ENCODE data around the gene CDH23. TPM values are rescaled to one million over a fixed set of nuclear protein-coding genes. Genes with fewer than 3 reads are reported as not detected.

CDH23 gene
- total RNA-seq, 1 donor from 2014 or later, result 9.4 TPM

DNA sequence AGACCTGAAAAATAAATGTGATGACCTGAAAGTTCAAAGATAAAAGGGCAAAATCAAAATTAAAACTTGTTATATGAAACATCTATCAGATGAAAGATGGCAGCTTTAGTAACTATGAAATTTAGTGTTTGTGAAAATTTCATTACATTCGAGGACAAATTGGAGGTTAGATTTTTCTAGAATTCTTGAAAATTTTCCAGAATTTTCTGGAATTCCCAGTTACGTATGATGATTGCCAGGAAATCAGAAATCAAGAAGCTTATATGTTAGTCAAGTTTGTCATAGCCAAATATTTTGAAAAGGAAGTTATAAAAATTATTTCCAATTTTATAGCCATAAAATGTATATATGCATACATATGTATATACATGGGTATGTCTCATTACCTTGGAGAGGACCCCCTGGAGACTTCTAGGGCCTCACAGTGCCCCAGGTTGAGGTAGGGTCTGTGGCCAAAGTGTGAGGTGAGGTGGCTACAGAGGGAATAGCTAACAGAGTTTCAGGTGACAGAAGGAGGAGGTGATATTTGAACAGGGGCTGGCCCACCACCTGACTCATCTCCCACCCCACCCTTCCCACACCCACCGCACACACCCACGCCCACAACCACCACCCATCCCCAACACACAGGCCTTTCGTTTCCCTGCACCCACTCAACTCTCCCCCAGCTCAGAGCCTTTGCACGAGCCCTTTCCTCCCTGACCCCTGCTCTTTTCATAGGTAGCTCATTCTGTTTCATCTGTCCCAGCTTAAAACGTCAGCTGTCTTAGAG, 301.4 kb downstream of the CDH23 start:
- Mint-ChIP-seq H3K9me3 (no peaks in the 10 kb centered on the region), H3K4me3 (no peak overlapping the region), H3K36me3 (no peaks in the 10 kb centered on the region), H3K27me3 (no peaks in the 10 kb centered on the region), H3K27ac (no peak overlapping the region), H3K4me1 (ENCODE audit: unreplicated experiment) (peaks cover 6% of the 10 kb centered on the region)
- DNase-seq (ENCODE audit: extremely low spot score, unreplicated experiment), result no peak
- TF ChIP-seq, protein P1, sequence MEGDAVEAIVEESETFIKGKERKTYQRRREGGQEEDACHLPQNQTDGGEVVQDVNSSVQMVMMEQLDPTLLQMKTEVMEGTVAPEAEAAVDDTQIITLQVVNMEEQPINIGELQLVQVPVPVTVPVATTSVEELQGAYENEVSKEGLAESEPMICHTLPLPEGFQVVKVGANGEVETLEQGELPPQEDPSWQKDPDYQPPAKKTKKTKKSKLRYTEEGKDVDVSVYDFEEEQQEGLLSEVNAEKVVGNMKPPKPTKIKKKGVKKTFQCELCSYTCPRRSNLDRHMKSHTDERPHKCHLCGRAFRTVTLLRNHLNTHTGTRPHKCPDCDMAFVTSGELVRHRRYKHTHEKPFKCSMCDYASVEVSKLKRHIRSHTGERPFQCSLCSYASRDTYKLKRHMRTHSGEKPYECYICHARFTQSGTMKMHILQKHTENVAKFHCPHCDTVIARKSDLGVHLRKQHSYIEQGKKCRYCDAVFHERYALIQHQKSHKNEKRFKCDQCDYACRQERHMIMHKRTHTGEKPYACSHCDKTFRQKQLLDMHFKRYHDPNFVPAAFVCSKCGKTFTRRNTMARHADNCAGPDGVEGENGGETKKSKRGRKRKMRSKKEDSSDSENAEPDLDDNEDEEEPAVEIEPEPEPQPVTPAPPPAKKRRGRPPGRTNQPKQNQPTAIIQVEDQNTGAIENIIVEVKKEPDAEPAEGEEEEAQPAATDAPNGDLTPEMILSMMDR (conservative IDR thresholded peaks at IDR 0.05), result no peak

DNA sequence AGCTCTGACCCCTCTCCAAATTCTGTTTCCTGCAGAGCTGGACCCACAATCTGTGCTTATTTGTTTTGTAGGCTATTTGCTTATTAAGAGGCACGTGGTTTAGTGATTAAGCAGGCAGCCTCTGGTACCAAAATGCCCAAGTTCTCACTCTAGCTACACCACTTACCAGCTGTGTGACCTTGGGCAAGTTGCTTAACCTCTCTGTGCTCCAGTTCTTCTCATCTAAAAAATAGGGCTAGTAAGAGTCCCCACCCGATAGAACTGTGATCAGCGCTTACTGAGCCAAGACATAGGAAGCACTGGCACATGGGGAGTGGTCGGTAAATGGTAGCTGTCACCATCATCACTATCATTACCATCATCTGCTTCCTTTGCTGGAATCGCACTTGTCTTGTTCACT, 302.0 kb downstream of the CDH23 start:
- H3K27me3 Mint-ChIP-seq, result no peaks in the 10 kb centered on the region
- TF ChIP-seq, protein P1 (conservative IDR thresholded peaks at IDR 0.05), result no peak
- H3K9me3 Mint-ChIP-seq, result no peaks in the 10 kb centered on the region
- peaks cover 2% of the 10 kb centered on the region for H3K4me1 Mint-ChIP-seq (ENCODE audit: unreplicated experiment)
- H3K4me3 Mint-ChIP-seq, result no peak overlapping the region
- no peak for DNase-seq (ENCODE audit: extremely low spot score, unreplicated experiment)
- no peaks in the 10 kb centered on the region for H3K36me3 Mint-ChIP-seq
- no peak overlapping the region for H3K27ac Mint-ChIP-seq

- Mint-ChIP-seq H3K4me1 (ENCODE audit: unreplicated experiment) (no peaks in the 10 kb centered on the region), H3K36me3 (no peaks in the 10 kb centered on the region), H3K9me3 (no peaks in the 10 kb centered on the region), H3K27ac (no peak overlapping the region), H3K27me3 (no peaks in the 10 kb centered on the region), H3K4me3 (no peak overlapping the region)
- TF ChIP-seq, protein P1 (conservative IDR thresholded peaks at IDR 0.05), result no peak
- DNase-seq (ENCODE audit: extremely low spot score, unreplicated experiment), result no peak
These were observed 304.1 kb downstream of the CDH23 start for GRCh38 chr10:71700731-71701368.

GRCh38 chr10:71701496-71702132, 304.9 kb downstream of the CDH23 start:
- no peaks in the 10 kb centered on the region for H3K4me1 Mint-ChIP-seq (ENCODE audit: unreplicated experiment)
- H3K9me3 Mint-ChIP-seq, result no peaks in the 10 kb centered on the region
- no peaks in the 10 kb centered on the region for H3K36me3 Mint-ChIP-seq
- H3K27ac Mint-ChIP-seq, result no peak overlapping the region
- TF ChIP-seq, protein P1 (conservative IDR thresholded peaks at IDR 0.05), result no peak
- H3K27me3 Mint-ChIP-seq, result no peaks in the 10 kb centered on the region
- DNase-seq (ENCODE audit: extremely low spot score, unreplicated experiment), result no peak
- H3K4me3 Mint-ChIP-seq, result no peak overlapping the region

DNA sequence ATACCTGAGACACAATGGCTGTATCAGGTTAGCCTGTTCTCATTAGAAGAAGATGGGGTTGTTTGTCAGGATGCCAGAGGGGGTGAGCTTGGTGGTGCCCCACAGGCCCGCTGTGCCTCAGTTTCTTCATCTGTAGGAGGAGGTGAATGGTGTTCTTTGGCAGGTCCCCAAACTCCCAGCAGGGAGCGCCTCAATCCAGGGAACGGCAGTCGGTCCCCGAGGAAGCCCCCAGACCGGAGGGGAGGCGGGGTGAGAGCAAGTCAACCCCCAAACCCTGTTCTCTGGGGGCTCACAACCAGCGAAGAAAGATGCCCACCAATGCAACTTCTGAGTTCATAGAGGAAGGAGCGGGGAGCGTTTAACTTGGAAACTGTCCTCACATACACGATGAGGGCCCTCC, 306.9 kb downstream of the CDH23 start:
- no peak for DNase-seq (ENCODE audit: extremely low spot score, unreplicated experiment)
- no peaks in the 10 kb centered on the region for H3K36me3 Mint-ChIP-seq
- H3K4me1 Mint-ChIP-seq (ENCODE audit: unreplicated experiment), result no peaks in the 10 kb centered on the region
- no peak overlapping the region for H3K4me3 Mint-ChIP-seq
- no peak overlapping the region for H3K27ac Mint-ChIP-seq
- TF ChIP-seq, protein P1 (conservative IDR thresholded peaks at IDR 0.05), result no peak
- H3K9me3 Mint-ChIP-seq, result no peaks in the 10 kb centered on the region
- no peaks in the 10 kb centered on the region for H3K27me3 Mint-ChIP-seq
